Sigmoid colon (tissue), 4 donors: ENCODE data around the gene NKAIN1.

Experiments used
- POLR2AphosphoS5 ChIP-seq, 4 donors: sonication (generic); formaldehyde crosslinking; IDR thresholded peaks; one replicate each; pipeline ENCODE4 v1.6.1; 2017; ENCODE audit warnings: antibody characterized with exemption in 4 of 4
- TF ChIP-seq, protein P1 (sequence below), 4 experiments: fragments of 450-650 bp in 3 of 4; fragments of 200-600 bp in 1 of 4; IDR thresholded peaks; one replicate each; pipeline ENCODE4 v1.5.1; 2016 to 2019; ENCODE audit warnings: antibody characterized with exemption in 4 of 4, mild to moderate bottlenecking in 3 of 4, moderate library complexity in 2 of 4

DNA sequence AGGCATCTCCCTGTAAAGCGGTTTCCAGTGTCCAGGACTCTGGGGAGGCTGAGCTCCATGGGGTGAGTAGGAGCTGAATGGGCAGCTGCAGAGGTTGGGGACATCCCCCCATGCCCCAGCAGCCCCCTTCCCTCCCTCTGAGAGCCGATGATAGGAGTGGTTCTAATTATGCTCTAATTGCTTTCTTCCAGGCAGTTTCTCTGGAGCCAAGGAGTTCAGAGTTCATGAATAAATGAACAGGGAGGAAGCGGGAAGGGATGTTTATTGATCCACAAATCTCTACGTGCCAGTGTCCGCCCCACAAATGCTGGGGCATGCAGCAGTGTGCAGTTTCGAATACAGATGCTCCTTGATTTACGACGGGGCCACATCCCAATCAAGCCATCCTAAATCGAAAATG, 15.6 kb downstream of the NKAIN1 start:
- TF ChIP-seq, protein P1, sequence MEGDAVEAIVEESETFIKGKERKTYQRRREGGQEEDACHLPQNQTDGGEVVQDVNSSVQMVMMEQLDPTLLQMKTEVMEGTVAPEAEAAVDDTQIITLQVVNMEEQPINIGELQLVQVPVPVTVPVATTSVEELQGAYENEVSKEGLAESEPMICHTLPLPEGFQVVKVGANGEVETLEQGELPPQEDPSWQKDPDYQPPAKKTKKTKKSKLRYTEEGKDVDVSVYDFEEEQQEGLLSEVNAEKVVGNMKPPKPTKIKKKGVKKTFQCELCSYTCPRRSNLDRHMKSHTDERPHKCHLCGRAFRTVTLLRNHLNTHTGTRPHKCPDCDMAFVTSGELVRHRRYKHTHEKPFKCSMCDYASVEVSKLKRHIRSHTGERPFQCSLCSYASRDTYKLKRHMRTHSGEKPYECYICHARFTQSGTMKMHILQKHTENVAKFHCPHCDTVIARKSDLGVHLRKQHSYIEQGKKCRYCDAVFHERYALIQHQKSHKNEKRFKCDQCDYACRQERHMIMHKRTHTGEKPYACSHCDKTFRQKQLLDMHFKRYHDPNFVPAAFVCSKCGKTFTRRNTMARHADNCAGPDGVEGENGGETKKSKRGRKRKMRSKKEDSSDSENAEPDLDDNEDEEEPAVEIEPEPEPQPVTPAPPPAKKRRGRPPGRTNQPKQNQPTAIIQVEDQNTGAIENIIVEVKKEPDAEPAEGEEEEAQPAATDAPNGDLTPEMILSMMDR (IDR thresholded peaks at IDR 0.05), result no peak
- no peak for TF ChIP-seq POLR2AphosphoS5 (IDR thresholded peaks at IDR 0.05)
